KMS-11 (cell line): Measurements from ENCODE around the gene CXCR5.

Experiments
- H2AFZ ChIP-seq: fragments of 200-600 bp; sonication (generic); 2 replicates; pipeline ENCODE4 v1.6.1; 2016; ENCODE audit warnings: antibody characterized with exemption, mixed run types, low read depth
- H3K27ac ChIP-seq: fragments of 200-600 bp; sonication (generic); 2 replicates; pipeline ENCODE4 v1.6.1; 2016; ENCODE audit warnings: mild to moderate bottlenecking, mixed run types
- H3K27me3 ChIP-seq: fragments of 200-600 bp; sonication (generic); 2 replicates; pipeline ENCODE4 v1.6.1; 2017; ENCODE audit warnings: mild to moderate bottlenecking, low read depth, mixed run types, moderate library complexity; ENCODE audit not compliant: insufficient read depth
- H3K36me3 ChIP-seq: fragments of 200-600 bp; sonication (generic); 2 replicates; pipeline ENCODE4 v1.6.1; 2017; ENCODE audit warnings: mild to moderate bottlenecking, mixed run types; ENCODE audit not compliant: insufficient read depth
- H3K4me1 ChIP-seq: fragments of 200-600 bp; sonication (generic); 2 replicates; pipeline ENCODE4 v1.6.1; 2016; ENCODE audit warnings: mild to moderate bottlenecking, low read depth, mixed run types; ENCODE audit not compliant: poor library complexity, severe bottlenecking
- H3K4me2 ChIP-seq: fragments of 200-600 bp; sonication (generic); 2 replicates; pipeline ENCODE4 v1.7.0; 2016; ENCODE audit warnings: mild to moderate bottlenecking, mixed run types
- H3K4me3 ChIP-seq: fragments of 200-600 bp; sonication (generic); IDR thresholded peaks from 2 replicates; pipeline ENCODE4 v1.6.1; 2017; ENCODE audit warnings: low read depth, low read length, mixed read lengths; ENCODE audit not compliant: insufficient read depth
- H3K79me2 ChIP-seq: fragments of 200-600 bp; sonication (generic); 2 replicates; pipeline ENCODE4 v1.6.1; 2016; ENCODE audit warnings: low read depth, mixed run types; ENCODE audit not compliant: insufficient read depth
- H3K9ac ChIP-seq: fragments of 200-600 bp; sonication (generic); 2 replicates; pipeline ENCODE4 v1.6.1; 2016; ENCODE audit warnings: mild to moderate bottlenecking, mixed run types
- H4K20me1 ChIP-seq: fragments of 200-600 bp; sonication (generic); 2 replicates; pipeline ENCODE4 v1.6.1; 2016; ENCODE audit warnings: mild to moderate bottlenecking, mixed run types; ENCODE audit not compliant: insufficient read depth
- CTCF ChIP-seq: fragments of 200-600 bp; sonication (generic); conservative IDR thresholded peaks from 2 replicates; pipeline ENCODE4 v1.6.1; 2017; ENCODE audit warnings: low read depth, mild to moderate bottlenecking, antibody characterized with exemption, low read length, moderate library complexity, mixed read lengths

The CXCR5 gene

GRCh38 chr11:118883368-118884071 is at the start of gene CXCR5:
CXCR5 (plus strand) TSS chr11:118883892; CDS start chr11:118883942, 50 bp downstream.
- Histone ChIP-seq H3K27me3 (0 out of 2 replicates have a peak, but pooled peaks cover 1% of the 10 kb centered on the region), H3K79me2 (no peaks in the 10 kb centered on the region), H3K4me3 (no peak within 1 kb of the TSS), H3K9ac (no peak within 1 kb of the TSS), H3K36me3 (no peaks in the 10 kb centered on the region), H3K4me1 (no peaks in the 10 kb centered on the region), H2AFZ (no peak within 1 kb of the TSS), H4K20me1 (no peaks in the 10 kb centered on the region), H3K27ac (no peak within 1 kb of the TSS), H3K4me2 (no peak within 1 kb of the TSS)
- no peak for TF ChIP-seq CTCF

- Histone ChIP-seq H3K4me2 (peak overlapping the region; percentile 9; the same call in 1 of the 2 replicates), H3K4me3 (no peak overlapping the region), H2AFZ (no peak overlapping the region), H3K79me2 (no peaks in the 10 kb centered on the region), H3K4me1 (peaks cover 29% of the 10 kb centered on the region), H3K27me3 (no peaks in the 10 kb centered on the region), H3K9ac (no peak overlapping the region), H3K27ac (no peak overlapping the region), H3K36me3 (no peaks in the 10 kb centered on the region), H4K20me1 (no peaks in the 10 kb centered on the region)
- no peak for TF ChIP-seq CTCF
These were observed 49.2 kb upstream of the CXCR5 start for GRCh38 chr11:118834427-118835028.

- no peak overlapping the region for H3K4me2 ChIP-seq
- H2AFZ ChIP-seq: no peak overlapping the region
- no peaks in the 10 kb centered on the region for H4K20me1 ChIP-seq
- no peaks in the 10 kb centered on the region for H3K27me3 ChIP-seq
- H3K4me3 ChIP-seq: no peak overlapping the region
- no peak for TF ChIP-seq CTCF
- no peak overlapping the region for H3K27ac ChIP-seq
- no peak overlapping the region for H3K9ac ChIP-seq
- H3K79me2 ChIP-seq: no peaks in the 10 kb centered on the region
- H3K36me3 ChIP-seq: no peaks in the 10 kb centered on the region
- H3K4me1 ChIP-seq: peaks cover 36% of the 10 kb centered on the region
These were observed 45.8 kb upstream of the CXCR5 start for GRCh38 chr11:118837868-118838267.

GRCh38 chr11:118838905-118839553 is 44.7 kb upstream of the CXCR5 start:
- Histone ChIP-seq H3K4me2 (peak overlapping the region; percentile 16; the same call in 1 of the 2 replicates), H3K79me2 (no peaks in the 10 kb centered on the region), H3K9ac (no peak overlapping the region), H4K20me1 (no peaks in the 10 kb centered on the region), H3K4me1 (peaks cover 35% of the 10 kb centered on the region), H2AFZ (no peak overlapping the region), H3K36me3 (no peaks in the 10 kb centered on the region), H3K27ac (peak overlapping the region; percentile 34), H3K27me3 (no peaks in the 10 kb centered on the region), H3K4me3 (no peak overlapping the region)
- no peak for TF ChIP-seq CTCF
